Suprapubic skin (tissue), 4 donors: ENCODE results near the gene WWOX. TPM values are rescaled to one million over a fixed set of nuclear protein-coding genes. Genes with fewer than 3 reads are reported as not detected.

ENCODE experiments used
- DNase-seq, 2 donors: peaks; one replicate each; pipeline ENCODE4 v3.0.0-alpha.2; 2019; ENCODE audit warnings: low spot score in 2 of 2
- H3K27ac ChIP-seq: fragments of 200-600 bp; sonication (generic); one replicate; pipeline ENCODE4 v1.5.1; 2019
- H3K27me3 ChIP-seq: fragments of 200-600 bp; sonication (generic); one replicate; pipeline ENCODE4 v1.5.1; 2019
- H3K36me3 ChIP-seq: fragments of 200-600 bp; sonication (generic); one replicate; pipeline ENCODE4 v1.5.1; 2019
- H3K4me1 ChIP-seq: fragments of 200-600 bp; sonication (generic); one replicate; pipeline ENCODE4 v1.5.1; 2019
- H3K4me3 ChIP-seq: fragments of 200-600 bp; sonication (generic); one replicate; pipeline ENCODE4 v1.5.1; 2019; ENCODE audit warnings: mild to moderate bottlenecking
- H3K9me3 ChIP-seq: fragments of 200-600 bp; sonication (generic); one replicate; pipeline ENCODE4 v1.5.1; 2019
- EP300 ChIP-seq: sonication (generic); formaldehyde crosslinking; IDR thresholded peaks from one replicate; pipeline ENCODE4 v1.6.1; 2017; ENCODE audit warnings: antibody characterized with exemption
- POLR2A ChIP-seq, 2 donors: fragments of 450-650 bp; IDR thresholded peaks; one replicate each; pipeline ENCODE4 v1.6.1; 2017; ENCODE audit warnings: antibody characterized with exemption in 2 of 2, mild to moderate bottlenecking in 2 of 2, moderate library complexity in 2 of 2
- POLR2AphosphoS5 ChIP-seq, 3 donors: sonication (generic); formaldehyde crosslinking; IDR thresholded peaks; one replicate each; pipeline ENCODE4 v1.6.1; 2017; ENCODE audit warnings: antibody characterized with exemption in 3 of 3
- WGBS: methylation state at CpG from one replicate; pipeline ENCODE4 v1.1.5; 2018; 5-methylcytosine and 5-hydroxymethylcytosine counted together
- total RNA-seq, 4 donors: library from RNA; depleted of rRNA; stranded (reverse); fragments of >200 nt; gene quantifications; one replicate each; pipeline ENCODE4 v1.1.0, GENCODE V29; 2016
- TF ChIP-seq, protein P1 (sequence below), 2 donors: fragments of 200-600 bp in 1 of 2; fragments of 450-650 bp in 1 of 2; sonication (generic) in 1 of 2; IDR thresholded peaks; one replicate each; pipeline ENCODE4 v1.5.1; 2016 to 2019; ENCODE audit warnings: antibody characterized with exemption in 2 of 2, mild to moderate bottlenecking in 1 of 2, moderate library complexity in 1 of 2

The WWOX gene
- total RNA-seq, 4 donors from 2014 or later, result 29.6 to 104 (median 47.3) TPM

DNA sequence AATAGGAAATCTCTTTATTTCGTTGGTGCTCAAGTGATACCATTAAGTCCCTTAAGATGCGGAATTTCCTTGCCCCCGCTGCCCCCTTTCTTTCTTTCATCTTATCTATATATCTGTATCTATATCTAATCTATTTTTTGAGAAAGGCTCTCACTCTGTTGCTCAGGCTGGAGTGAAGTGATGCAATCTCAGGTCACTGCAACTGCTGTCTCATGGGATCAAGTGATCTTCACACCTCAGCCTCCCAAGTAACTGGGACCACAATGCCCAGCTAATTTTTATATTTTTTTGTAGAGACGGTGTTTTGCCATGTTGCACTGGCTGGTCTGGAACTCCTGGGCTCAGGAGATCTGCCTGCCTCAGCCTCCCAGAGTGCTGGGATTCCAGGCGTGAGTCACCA is 693.5 kb downstream of the WWOX start:
- TF ChIP-seq POLR2AphosphoS5 (IDR thresholded peaks at IDR 0.05) (no peak), EP300 (no peak), POLR2A (IDR thresholded peaks at IDR 0.05) (no peak)
- TF ChIP-seq, protein P1, sequence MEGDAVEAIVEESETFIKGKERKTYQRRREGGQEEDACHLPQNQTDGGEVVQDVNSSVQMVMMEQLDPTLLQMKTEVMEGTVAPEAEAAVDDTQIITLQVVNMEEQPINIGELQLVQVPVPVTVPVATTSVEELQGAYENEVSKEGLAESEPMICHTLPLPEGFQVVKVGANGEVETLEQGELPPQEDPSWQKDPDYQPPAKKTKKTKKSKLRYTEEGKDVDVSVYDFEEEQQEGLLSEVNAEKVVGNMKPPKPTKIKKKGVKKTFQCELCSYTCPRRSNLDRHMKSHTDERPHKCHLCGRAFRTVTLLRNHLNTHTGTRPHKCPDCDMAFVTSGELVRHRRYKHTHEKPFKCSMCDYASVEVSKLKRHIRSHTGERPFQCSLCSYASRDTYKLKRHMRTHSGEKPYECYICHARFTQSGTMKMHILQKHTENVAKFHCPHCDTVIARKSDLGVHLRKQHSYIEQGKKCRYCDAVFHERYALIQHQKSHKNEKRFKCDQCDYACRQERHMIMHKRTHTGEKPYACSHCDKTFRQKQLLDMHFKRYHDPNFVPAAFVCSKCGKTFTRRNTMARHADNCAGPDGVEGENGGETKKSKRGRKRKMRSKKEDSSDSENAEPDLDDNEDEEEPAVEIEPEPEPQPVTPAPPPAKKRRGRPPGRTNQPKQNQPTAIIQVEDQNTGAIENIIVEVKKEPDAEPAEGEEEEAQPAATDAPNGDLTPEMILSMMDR (IDR thresholded peaks at IDR 0.05), result no peak
- no peak for DNase-seq
- H3K27ac ChIP-seq, result no peak overlapping the region
- H3K9me3 ChIP-seq, result no peaks in the 10 kb centered on the region
- H3K4me1 ChIP-seq, result no peaks in the 10 kb centered on the region
- H3K27me3 ChIP-seq, result no peaks in the 10 kb centered on the region
- H3K36me3 ChIP-seq, result no peaks in the 10 kb centered on the region
- WGBS, result 90% methylated on average over 5 of the region's 5 CpGs
- H3K4me3 ChIP-seq, result no peak overlapping the region

DNA sequence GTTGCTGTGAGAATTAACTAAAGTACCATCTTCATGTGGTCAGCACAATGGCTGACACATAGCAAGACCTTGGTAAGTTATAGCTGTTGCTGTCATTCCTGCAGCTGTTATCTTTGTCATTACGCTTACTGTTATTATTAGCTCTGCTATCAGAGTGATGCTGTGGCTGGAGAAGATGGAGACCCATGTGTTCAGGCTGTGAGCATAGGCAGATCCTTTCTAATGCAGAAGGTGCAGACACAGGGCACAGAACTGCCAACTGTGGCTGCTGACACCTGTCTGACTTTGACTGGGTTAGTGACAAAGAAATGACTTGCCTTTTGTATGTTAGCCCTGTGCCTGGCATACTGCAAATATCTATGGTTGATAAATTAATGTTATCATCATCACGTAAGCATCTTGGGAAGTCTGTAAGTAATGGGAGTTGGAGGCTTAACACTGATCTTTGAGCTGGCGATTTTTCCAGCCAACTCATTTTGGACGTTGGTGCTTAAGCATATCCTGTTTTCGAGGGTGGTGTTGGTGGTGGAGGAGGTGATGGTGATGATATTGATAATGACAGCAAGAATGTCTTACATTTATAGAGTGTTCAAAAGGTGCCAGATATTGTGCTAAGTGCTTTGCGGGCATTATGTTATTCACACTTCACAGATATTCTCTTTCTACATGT is 695.3 kb downstream of the WWOX start:
- 81% methylated on average over 6 of the region's 6 CpGs for WGBS
- Histone ChIP-seq H3K27ac (no peak overlapping the region), H3K4me1 (no peaks in the 10 kb centered on the region), H3K27me3 (no peaks in the 10 kb centered on the region), H3K4me3 (no peak overlapping the region), H3K9me3 (no peaks in the 10 kb centered on the region), H3K36me3 (no peaks in the 10 kb centered on the region)
- TF ChIP-seq POLR2A (IDR thresholded peaks at IDR 0.05) (no peak), EP300 (no peak), POLR2AphosphoS5 (IDR thresholded peaks at IDR 0.05) (no peak)
- TF ChIP-seq, protein P1 (IDR thresholded peaks at IDR 0.05), result no peak
- DNase-seq, result no peak

DNA sequence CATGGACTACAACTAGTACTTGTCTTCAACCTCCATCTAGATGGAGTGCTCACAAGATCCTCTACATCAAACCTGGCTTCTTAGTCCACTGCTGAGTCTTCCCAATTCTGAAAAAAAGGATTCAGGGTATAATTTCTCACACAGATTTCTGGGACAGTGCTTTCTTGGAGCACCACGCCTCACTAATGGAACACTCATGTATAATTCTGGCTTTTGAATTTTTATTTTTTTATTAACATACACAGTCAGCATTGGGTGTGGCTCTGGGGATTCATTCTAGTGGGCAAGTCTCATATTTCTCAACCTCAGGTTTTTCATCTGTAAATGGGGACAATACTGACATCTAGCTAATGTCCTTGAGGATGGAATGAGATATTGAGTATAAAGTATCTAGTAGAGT is 696.0 kb downstream of the WWOX start:
- no peaks in the 10 kb centered on the region for H3K9me3 ChIP-seq
- WGBS, result 72% methylated on average over 1 of the region's 1 CpG
- no peak for DNase-seq
- no peaks in the 10 kb centered on the region for H3K4me1 ChIP-seq
- no peak overlapping the region for H3K27ac ChIP-seq
- TF ChIP-seq POLR2AphosphoS5 (IDR thresholded peaks at IDR 0.05) (no peak), POLR2A (IDR thresholded peaks at IDR 0.05) (no peak), EP300 (no peak)
- TF ChIP-seq, protein P1 (IDR thresholded peaks at IDR 0.05), result no peak
- H3K36me3 ChIP-seq, result no peaks in the 10 kb centered on the region
- no peaks in the 10 kb centered on the region for H3K27me3 ChIP-seq
- no peak overlapping the region for H3K4me3 ChIP-seq

DNA sequence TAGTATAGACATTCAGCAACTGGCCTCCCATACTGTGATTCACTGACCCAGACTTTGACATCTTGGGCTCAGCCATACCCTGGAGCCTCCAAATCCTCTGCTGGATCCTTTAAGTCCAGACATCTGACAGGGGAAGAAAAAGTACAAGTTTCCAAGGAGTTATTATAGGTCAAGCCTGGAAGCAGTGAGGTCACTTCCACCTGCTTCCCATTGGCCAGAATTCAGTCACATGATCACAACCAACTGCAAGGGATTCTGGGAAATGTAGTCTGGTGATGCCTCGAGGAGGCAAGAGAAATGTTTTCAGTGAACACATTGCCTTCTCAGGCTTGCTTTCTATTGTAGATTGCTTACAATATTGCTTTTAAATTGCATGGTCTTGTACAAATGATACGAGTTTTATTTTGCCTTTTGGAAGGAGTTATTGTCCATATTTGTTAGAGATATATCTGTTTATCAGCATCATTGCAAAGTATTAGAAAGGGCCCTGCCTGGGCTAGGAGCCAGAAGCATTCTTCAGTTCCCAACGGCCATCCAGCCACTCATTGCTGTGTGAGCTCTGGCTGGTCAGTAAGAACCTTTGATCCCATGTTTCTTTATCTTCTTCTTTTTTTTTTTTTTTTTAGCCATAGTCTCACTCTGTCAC is 696.9 kb downstream of the WWOX start:
- Histone ChIP-seq H3K9me3 (no peaks in the 10 kb centered on the region), H3K36me3 (no peaks in the 10 kb centered on the region), H3K27ac (no peak overlapping the region), H3K4me3 (no peak overlapping the region), H3K27me3 (no peaks in the 10 kb centered on the region), H3K4me1 (no peaks in the 10 kb centered on the region)
- no peak for DNase-seq
- TF ChIP-seq EP300 (no peak), POLR2AphosphoS5 (IDR thresholded peaks at IDR 0.05) (no peak), POLR2A (IDR thresholded peaks at IDR 0.05) (no peak)
- TF ChIP-seq, protein P1 (IDR thresholded peaks at IDR 0.05), result no peak
- WGBS, result 77% methylated on average over 3 of the region's 3 CpGs

DNA sequence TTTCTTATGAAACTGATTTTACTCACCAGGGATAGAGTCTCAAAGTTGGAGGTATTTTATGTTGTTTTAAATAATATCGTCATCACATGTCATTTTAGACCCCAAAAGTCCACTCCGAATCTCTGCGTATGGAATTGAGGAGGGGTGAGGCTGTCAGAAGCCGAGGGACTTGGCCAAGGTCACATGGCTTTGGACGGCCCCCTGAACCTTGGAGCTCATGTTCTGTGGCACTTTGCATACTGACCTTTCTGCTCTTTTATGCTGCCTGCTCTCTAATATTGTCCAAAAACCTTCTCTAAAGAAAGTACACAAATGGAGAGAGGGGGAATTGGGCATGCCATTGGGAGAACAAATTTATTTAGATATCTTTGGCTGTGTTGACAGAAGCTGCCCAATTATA is 700.0 kb downstream of the WWOX start:
- WGBS, result 73% methylated on average over 5 of the region's 5 CpGs
- TF ChIP-seq, protein P1 (IDR thresholded peaks at IDR 0.05), result no peak
- TF ChIP-seq EP300 (no peak), POLR2AphosphoS5 (IDR thresholded peaks at IDR 0.05) (no peak), POLR2A (IDR thresholded peaks at IDR 0.05) (no peak)

More for the DNA sequence above, 700.0 kb downstream of the WWOX start:
- Histone ChIP-seq H3K36me3 (no peaks in the 10 kb centered on the region), H3K4me1 (no peaks in the 10 kb centered on the region), H3K27me3 (no peaks in the 10 kb centered on the region), H3K9me3 (no peaks in the 10 kb centered on the region), H3K27ac (no peak overlapping the region), H3K4me3 (no peak overlapping the region)
- DNase-seq, result no peak
